MV-4-11 (cell line): Measurements from ENCODE around the gene NME7.
"Not testable (repeated sequence)": the region's sequence is repeated elsewhere in the genome, so short reads cannot be mapped to it uniquely, and the experiment has no call there.

ENCODE experiments used
- DNase-seq: peaks from one replicate; lab custom pipeline; 2025; lab: John Stamatoyannopoulos, UW

NME7 gene

GRCh38 chr1:169234780-169235179 is 132.8 kb downstream of the NME7 start:
- no peak for DNase-seq

- peak; percentile 72 for DNase-seq
Measured at GRCh38 chr1:169217636-169218035, 150.0 kb downstream of the NME7 start.

- no peak for DNase-seq
Measured at GRCh38 chr1:169214598-169214997, 153.0 kb downstream of the NME7 start.

- DNase-seq: no peak
Measured at GRCh38 chr1:169212088-169212487, 155.5 kb downstream of the NME7 start.

- no peak for DNase-seq
Measured at GRCh38 chr1:169207797-169208520, 159.6 kb downstream of the NME7 start.

GRCh38 chr1:169204157-169204556 is 163.4 kb downstream of the NME7 start:
- DNase-seq: no peak

GRCh38 chr1:169202791-169203665 is 164.6 kb downstream of the NME7 start:
- DNase-seq: no peak

GRCh38 chr1:169201084-169201619 is 166.4 kb downstream of the NME7 start:
- DNase-seq: no peak

GRCh38 chr1:169200319-169200718 is 167.3 kb downstream of the NME7 start:
- DNase-seq: no peak

- DNase-seq: no peak
Measured at GRCh38 chr1:169196581-169196980, 171.0 kb downstream of the NME7 start.

GRCh38 chr1:169196161-169196560 is 171.4 kb downstream of the NME7 start:
- no peak for DNase-seq

- DNase-seq: no peak
Measured at GRCh38 chr1:169193191-169193850, 174.3 kb downstream of the NME7 start.

- DNase-seq: no peak
Measured at GRCh38 chr1:169186106-169186505, 181.5 kb downstream of the NME7 start.

GRCh38 chr1:169184812-169185211 is 182.8 kb downstream of the NME7 start:
- no peak for DNase-seq

- DNase-seq: no peak
Measured at GRCh38 chr1:169180174-169180573, 187.4 kb downstream of the NME7 start.

- DNase-seq: not testable (repeated sequence)
Measured at GRCh38 chr1:169179431-169179830, 188.2 kb downstream of the NME7 start.

GRCh38 chr1:169175461-169175860 is 192.1 kb downstream of the NME7 start:
- DNase-seq: no peak

GRCh38 chr1:169163059-169163458 is 204.5 kb downstream of the NME7 start:
- no peak for DNase-seq

- peak; percentile 40 for DNase-seq
Measured at GRCh38 chr1:169161496-169162194, 206.0 kb downstream of the NME7 start.

- DNase-seq: no peak
Measured at GRCh38 chr1:169160845-169161495, 206.6 kb downstream of the NME7 start.

GRCh38 chr1:169156580-169156979 is 211.0 kb downstream of the NME7 start:
- DNase-seq: no peak
